Natural killer cell (primary cell): ENCODE measurements around the gene PLCG2. TPM values are rescaled to one million over a fixed set of nuclear protein-coding genes. Genes with fewer than 3 reads are reported as not detected.
A peak's percentile ranks its signal among the peaks of the same experiment; 100 is the strongest.

Experiments used
- ATAC-seq, 3 donors: fragments of 150-1000 bp in 2 of 3; fragments of 200-7000 bp in 1 of 3; cut with Tn5 transposase; 1 replicate in 1 of 3; 2 replicates in 2 of 3; pipeline ENCODE4 v1.10.0; 2021; ENCODE audit warnings: mild to moderate bottlenecking in 2 of 3, moderate library complexity in 2 of 3
- DNase-seq, 2 donors: peaks; one replicate each; pipeline versions ENCODE4 v3.0.0 to v3.0.0-alpha.2; 2013 to 2021; ENCODE audit warnings: mixed read lengths in 1 of 2
- H3K27ac ChIP-seq: one replicate; pipeline ENCODE4 v1.5.1; 2013; ENCODE audit warnings: mild to moderate bottlenecking, low read length
- H3K27me3 ChIP-seq: one replicate; pipeline ENCODE4 v1.6.1; 2013; ENCODE audit warnings: low read length; ENCODE audit not compliant: control insufficient read depth, insufficient read depth
- H3K36me3 ChIP-seq: one replicate; pipeline ENCODE4 v1.6.1; 2013; ENCODE audit warnings: low read length; ENCODE audit not compliant: control insufficient read depth, insufficient read depth
- H3K4me1 ChIP-seq: one replicate; pipeline ENCODE4 v1.6.1; 2013; ENCODE audit warnings: low read length; ENCODE audit not compliant: control insufficient read depth, insufficient read depth
- H3K4me3 ChIP-seq: one replicate; pipeline ENCODE4 v1.5.1; 2013; ENCODE audit warnings: low read length
- H3K9me3 ChIP-seq: one replicate; pipeline ENCODE4 v1.6.1; 2013; ENCODE audit warnings: low read length; ENCODE audit not compliant: control insufficient read depth, insufficient read depth
- H3K27ac Mint-ChIP-seq, 2 donors: one replicate each; pipeline ENCODE4 v1.8.0; 2022; ENCODE audit warnings: mild to moderate bottlenecking in 2 of 2, mixed read lengths in 2 of 2, moderate library complexity in 1 of 2
- H3K27me3 Mint-ChIP-seq, 2 donors: one replicate each; pipeline ENCODE4 v1.8.0; 2022; ENCODE audit warnings: low read depth in 2 of 2, mixed read lengths in 2 of 2
- H3K36me3 Mint-ChIP-seq: one replicate; pipeline ENCODE4 v1.8.0; 2022; ENCODE audit warnings: mixed read lengths
- H3K4me1 Mint-ChIP-seq, 2 donors: one replicate each; pipeline ENCODE4 v1.8.0; 2022; ENCODE audit warnings: mixed read lengths in 2 of 2
- H3K4me3 Mint-ChIP-seq: one replicate; pipeline ENCODE4 v1.8.0; 2022; ENCODE audit warnings: mild to moderate bottlenecking, moderate library complexity, mixed read lengths
- H3K9me3 Mint-ChIP-seq, 2 donors: one replicate each; pipeline ENCODE4 v1.8.0; 2022; ENCODE audit warnings: mixed read lengths in 2 of 2
- WGBS: methylation state at CpG from one replicate; pipeline ENCODE4 v1.1.7; 2013; ENCODE audit warnings: missing lambda C conversion rate; ENCODE audit not compliant: insufficient coverage; 5-methylcytosine and 5-hydroxymethylcytosine counted together
- intact Hi-C: fragments of 100-400 bp; cut with micrococcal nuclease; formaldehyde crosslinking; loops from one replicate; pipeline ENCODE4 v1.14.2; 2022
- total RNA-seq, 4 donors: library from RNA; stranded (reverse); fragments of 120-200 nt in 1 of 4; gene quantifications; one replicate each; pipeline versions ENCODE4 v1.2.3 to v1.2.4, GENCODE V29; 2013 to 2022
- TF ChIP-seq, protein P1 (sequence below): fragments of 200-600 bp; IDR thresholded peaks from one replicate; pipeline ENCODE4 v1.8.0; 2022; ENCODE audit warnings: antibody characterized with exemption

Gene PLCG2
- total RNA-seq, 3 donors from 2014 or later (not counting 1 experiment from before 2014, with no cell fraction given): 250 to 298 (median 285) TPM

DNA sequence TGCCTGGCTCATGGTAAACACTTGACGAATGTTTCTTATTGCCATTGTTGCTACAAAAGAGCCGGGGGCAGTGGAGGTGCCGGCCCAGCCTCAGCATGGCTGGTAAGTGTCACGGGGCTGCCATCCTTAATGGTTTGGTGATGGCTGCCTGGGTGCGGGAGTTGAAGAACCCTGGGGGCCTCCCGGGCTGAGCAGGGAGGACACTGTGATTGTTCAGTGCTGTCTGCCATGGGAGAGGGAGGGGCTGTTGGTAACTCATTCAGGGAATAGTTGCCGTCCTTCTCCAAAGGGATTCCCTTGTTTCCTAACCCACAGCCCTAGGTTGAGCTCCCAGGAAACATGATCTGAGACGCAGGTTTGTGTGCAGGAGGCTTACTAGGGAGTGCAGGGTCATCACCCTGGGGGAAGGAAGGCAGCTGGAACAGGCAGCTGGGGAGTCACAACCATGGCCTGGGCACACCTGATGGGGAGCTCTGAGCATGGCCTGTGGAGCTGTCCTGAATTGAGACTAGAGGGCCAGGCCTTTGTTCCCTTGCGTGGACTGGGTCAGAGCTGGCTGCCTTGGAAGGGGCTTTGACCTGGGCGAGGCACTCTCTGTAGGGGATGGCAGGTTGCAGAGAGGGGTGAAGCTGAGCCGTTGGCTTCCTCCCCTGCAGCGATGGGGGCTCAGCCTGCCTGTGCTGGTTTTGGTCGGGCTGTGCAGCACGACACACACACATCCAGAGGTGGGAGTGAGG is 85.7 kb downstream of the PLCG2 start:
- Histone ChIP-seq H3K9me3 (no peaks in the 10 kb centered on the region), H3K27me3 (no peaks in the 10 kb centered on the region), H3K4me1 (peaks cover 42% of the 10 kb centered on the region), H3K36me3 (peaks cover 37% of the 10 kb centered on the region), H3K4me3 (no peak overlapping the region), H3K27ac (no peak overlapping the region)
- TF ChIP-seq, protein P1, sequence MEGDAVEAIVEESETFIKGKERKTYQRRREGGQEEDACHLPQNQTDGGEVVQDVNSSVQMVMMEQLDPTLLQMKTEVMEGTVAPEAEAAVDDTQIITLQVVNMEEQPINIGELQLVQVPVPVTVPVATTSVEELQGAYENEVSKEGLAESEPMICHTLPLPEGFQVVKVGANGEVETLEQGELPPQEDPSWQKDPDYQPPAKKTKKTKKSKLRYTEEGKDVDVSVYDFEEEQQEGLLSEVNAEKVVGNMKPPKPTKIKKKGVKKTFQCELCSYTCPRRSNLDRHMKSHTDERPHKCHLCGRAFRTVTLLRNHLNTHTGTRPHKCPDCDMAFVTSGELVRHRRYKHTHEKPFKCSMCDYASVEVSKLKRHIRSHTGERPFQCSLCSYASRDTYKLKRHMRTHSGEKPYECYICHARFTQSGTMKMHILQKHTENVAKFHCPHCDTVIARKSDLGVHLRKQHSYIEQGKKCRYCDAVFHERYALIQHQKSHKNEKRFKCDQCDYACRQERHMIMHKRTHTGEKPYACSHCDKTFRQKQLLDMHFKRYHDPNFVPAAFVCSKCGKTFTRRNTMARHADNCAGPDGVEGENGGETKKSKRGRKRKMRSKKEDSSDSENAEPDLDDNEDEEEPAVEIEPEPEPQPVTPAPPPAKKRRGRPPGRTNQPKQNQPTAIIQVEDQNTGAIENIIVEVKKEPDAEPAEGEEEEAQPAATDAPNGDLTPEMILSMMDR: no peak
- ATAC-seq (no peak), DNase-seq (no peak)
- intact Hi-C loops: no loop called here
- Mint-ChIP-seq H3K4me3 (no peak overlapping the region), H3K27ac (peak overlapping the region; percentile 48 to 63), H3K9me3 (no peaks in the 10 kb centered on the region), H3K36me3 (no peaks in the 10 kb centered on the region), H3K4me1 (peaks cover 34 to 66% of the 10 kb centered on the region in 2 donors), H3K27me3 (no peaks in the 10 kb centered on the region)
- 92% methylated on average over 14 of the region's 14 CpGs for WGBS

DNA sequence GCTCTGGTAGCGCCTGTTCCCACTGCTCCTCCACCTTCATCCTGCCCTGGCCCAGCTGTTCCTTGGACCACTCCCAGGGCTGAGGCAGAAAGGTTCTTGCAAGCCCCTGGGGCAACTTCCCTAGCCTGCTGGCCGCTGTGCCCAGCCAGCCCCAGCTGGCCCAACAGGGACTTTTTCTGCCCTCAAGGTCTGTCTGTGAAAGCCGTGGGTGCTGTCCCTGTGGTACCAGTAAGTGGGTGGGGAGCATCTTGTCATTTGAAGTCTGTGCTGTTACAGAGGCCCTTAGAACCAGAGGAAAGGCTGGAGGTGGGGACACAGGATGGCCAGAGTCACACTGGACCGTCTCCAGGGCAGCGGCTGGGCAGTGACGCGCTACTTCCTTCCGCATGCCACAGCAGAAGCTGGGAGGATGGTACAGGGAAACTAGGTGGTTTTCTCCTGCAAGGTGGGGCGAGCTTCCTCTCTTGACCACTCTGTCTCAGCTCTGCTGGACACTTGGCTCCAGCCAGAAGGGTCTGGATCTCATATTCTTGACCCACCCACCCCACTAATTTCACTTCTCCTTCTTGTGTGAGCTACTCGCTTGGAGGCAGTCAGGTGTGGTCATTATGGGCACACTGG is 87.8 kb downstream of the PLCG2 start:
- Mint-ChIP-seq H3K4me3 (peak overlapping the region; percentile 37), H3K27me3 (no peaks in the 10 kb centered on the region), H3K9me3 (no peaks in the 10 kb centered on the region), H3K4me1 (peaks cover 34 to 65% of the 10 kb centered on the region in 2 donors), H3K36me3 (no peaks in the 10 kb centered on the region), H3K27ac (peak overlapping the region; percentile 75 to 77)
- Histone ChIP-seq H3K27me3 (no peaks in the 10 kb centered on the region), H3K9me3 (no peaks in the 10 kb centered on the region), H3K27ac (peak overlapping the region; percentile 68), H3K36me3 (peaks cover 38% of the 10 kb centered on the region), H3K4me3 (no peak overlapping the region), H3K4me1 (peaks cover 34% of the 10 kb centered on the region)
- intact Hi-C loops: no loop called here
- ATAC-seq (peak; percentile 63 to 82 (median 78)), DNase-seq (no peak)
- WGBS: 37% methylated on average over 10 of the region's 10 CpGs
- TF ChIP-seq, protein P1: no peak

DNA sequence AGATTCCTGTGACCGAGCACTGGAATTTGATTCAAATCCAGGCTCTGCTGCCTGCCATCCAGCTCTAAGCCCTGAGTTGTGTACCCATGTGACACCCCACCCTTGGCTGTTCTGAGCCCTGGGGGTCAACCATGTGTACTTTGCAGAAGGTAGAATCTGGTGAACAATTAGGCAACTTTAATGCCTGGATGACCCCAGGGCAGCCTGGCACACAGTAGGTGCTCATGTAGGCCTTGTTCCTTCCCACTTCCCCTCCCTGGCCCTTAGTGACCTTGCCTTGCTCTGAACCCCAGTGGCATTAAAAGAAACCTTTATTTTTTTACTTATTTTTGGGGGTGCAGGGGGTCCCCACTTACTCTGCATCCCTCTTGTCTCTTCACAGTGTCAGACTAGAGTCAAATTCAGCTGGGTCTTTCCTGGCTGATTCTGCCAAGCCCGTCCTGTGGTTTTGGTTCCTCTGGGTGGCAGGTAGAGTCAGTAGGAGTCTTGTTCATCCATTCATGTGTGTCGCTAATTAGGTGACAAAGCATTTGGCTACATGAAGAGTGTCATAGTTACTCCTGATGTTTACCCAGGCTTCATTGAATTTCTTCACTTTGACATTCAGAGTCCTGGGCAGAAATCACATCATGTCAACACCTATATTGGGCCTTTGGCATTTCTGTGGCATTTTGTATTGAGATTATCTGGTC is 89.1 kb downstream of the PLCG2 start:
- H3K27ac ChIP-seq: no peak overlapping the region
- no peak overlapping the region for H3K4me3 ChIP-seq
- intact Hi-C loops: loop anchor here (2.0 kb wide), 1 partner anchor 25 kb away; no protein-coding TSS in a partner anchor
- no peaks in the 10 kb centered on the region for H3K9me3 ChIP-seq
- no peaks in the 10 kb centered on the region for H3K27me3 ChIP-seq
- Mint-ChIP-seq H3K9me3 (no peaks in the 10 kb centered on the region), H3K27ac (peak overlapping the region; percentile 75 to 77), H3K36me3 (no peaks in the 10 kb centered on the region), H3K4me1 (peaks cover 46 to 73% of the 10 kb centered on the region in 2 donors), H3K27me3 (no peaks in the 10 kb centered on the region), H3K4me3 (no peak overlapping the region)
- no peak for ATAC-seq
- DNase-seq: no peak
- peaks cover 34% of the 10 kb centered on the region for H3K36me3 ChIP-seq
- TF ChIP-seq, protein P1: no peak
- 91% methylated on average over 3 of the region's 3 CpGs for WGBS
- H3K4me1 ChIP-seq: peaks cover 39% of the 10 kb centered on the region
